Activated T-helper 1 cell treated with anti-CD3 and anti-CD28 coated beads, Interleukin-12 subunit alpha, Interleukin-12 subunit beta, Interleukin-2, Interleukin-4 antibody, amounts not matched to agents 30 ng/mL and 10 ng/mL and 1 ng/mL, durations not matched to agents 14 hours and 24 hours and 36 hours (primary cell): ENCODE results near the gene KRT2. TPM values are rescaled to one million over a fixed set of nuclear protein-coding genes. Genes with fewer than 3 reads are reported as not detected.

Experiments used
- DNase-seq: peaks from one replicate; pipeline ENCODE4 v3.0.0; 2021; ENCODE audit warnings: low spot score
- H3K27ac Mint-ChIP-seq: one replicate; pipeline ENCODE4 v1.8.0; 2021; ENCODE audit warnings: mild to moderate bottlenecking, mixed read lengths
- H3K27me3 Mint-ChIP-seq: one replicate; pipeline ENCODE4 v1.8.0; 2022; ENCODE audit warnings: mild to moderate bottlenecking, moderate library complexity, mixed read lengths; ENCODE audit not compliant: insufficient read depth
- H3K36me3 Mint-ChIP-seq: one replicate; pipeline ENCODE4 v1.8.0; 2021; ENCODE audit warnings: low read depth, mixed read lengths
- H3K4me1 Mint-ChIP-seq: one replicate; pipeline ENCODE4 v1.8.0; 2021; ENCODE audit warnings: low read depth, mixed read lengths
- H3K4me3 Mint-ChIP-seq: one replicate; pipeline ENCODE4 v1.8.0; 2021; ENCODE audit warnings: mild to moderate bottlenecking, moderate library complexity, mixed read lengths
- H3K9me3 Mint-ChIP-seq: one replicate; pipeline ENCODE4 v1.8.0; 2021; ENCODE audit warnings: mixed read lengths
- intact Hi-C: fragments of 100-400 bp; cut with micrococcal nuclease; formaldehyde crosslinking; loops from one replicate; pipeline ENCODE4 v1.15.1; 2024
- total RNA-seq: library from RNA; stranded (reverse); gene quantifications from 2 replicates; pipeline ENCODE4 v1.2.3, GENCODE V29; 2022

Gene KRT2
- total RNA-seq, 1 donor from 2014 or later = not detected

- Mint-ChIP-seq H3K4me1 (peaks cover 15% of the 10 kb centered on the region), H3K27me3 (peaks cover 4% of the 10 kb centered on the region), H3K4me3 (no peak overlapping the region), H3K27ac (no peak overlapping the region), H3K9me3 (no peaks in the 10 kb centered on the region), H3K36me3 (no peaks in the 10 kb centered on the region)
- DNase-seq = no peak
- intact Hi-C loops = no loop called here
These were observed 50.3 kb downstream of the KRT2 start for GRCh38 chr12:52601671-52602070.

- DNase-seq = no peak
- peaks cover 13% of the 10 kb centered on the region for H3K4me1 Mint-ChIP-seq
- no peak within 1 kb of the TSS for H3K27ac Mint-ChIP-seq
- H3K27me3 Mint-ChIP-seq = peaks cover 4% of the 10 kb centered on the region
- intact Hi-C loops = no loop called here
- H3K36me3 Mint-ChIP-seq = no peaks in the 10 kb centered on the region
- H3K4me3 Mint-ChIP-seq = no peak within 1 kb of the TSS
- no peaks in the 10 kb centered on the region for H3K9me3 Mint-ChIP-seq
These were observed 51.0 kb downstream of the KRT2 start, which contains the start of gene KRT72 for GRCh38 chr12:52600941-52601481. Gene KRT72 (minus strand): TSS chr12:52601463. CDS start chr12:52601452, 11 bp downstream.

- DNase-seq = no peak
- peaks cover 4% of the 10 kb centered on the region for H3K27me3 Mint-ChIP-seq
- H3K4me3 Mint-ChIP-seq = no peak overlapping the region
- peaks cover 7% of the 10 kb centered on the region for H3K4me1 Mint-ChIP-seq
- H3K27ac Mint-ChIP-seq = no peak overlapping the region
- H3K9me3 Mint-ChIP-seq = no peaks in the 10 kb centered on the region
- H3K36me3 Mint-ChIP-seq = no peaks in the 10 kb centered on the region
- intact Hi-C loops = no loop called here
These were observed 51.5 kb downstream of the KRT2 start for GRCh38 chr12:52600475-52600874.

- H3K4me3 Mint-ChIP-seq = no peak overlapping the region
- H3K36me3 Mint-ChIP-seq = no peaks in the 10 kb centered on the region
- peaks cover 4% of the 10 kb centered on the region for H3K27me3 Mint-ChIP-seq
- intact Hi-C loops = no loop called here
- no peak overlapping the region for H3K27ac Mint-ChIP-seq
- H3K9me3 Mint-ChIP-seq = no peaks in the 10 kb centered on the region
- peaks cover 3% of the 10 kb centered on the region for H3K4me1 Mint-ChIP-seq
- no peak for DNase-seq
These were observed 51.9 kb downstream of the KRT2 start for GRCh38 chr12:52600071-52600470.

GRCh38 chr12:52598966-52599365, 53.0 kb downstream of the KRT2 start:
- intact Hi-C loops = no loop called here
- Mint-ChIP-seq H3K4me3 (no peak overlapping the region), H3K4me1 (no peaks in the 10 kb centered on the region), H3K27me3 (peaks cover 7% of the 10 kb centered on the region), H3K36me3 (no peaks in the 10 kb centered on the region), H3K9me3 (no peaks in the 10 kb centered on the region), H3K27ac (no peak overlapping the region)
- DNase-seq = no peak

Other genes starting within 250 kb of the KRT2 start
- gene KRT82, start 245.9 kb downstream of the KRT2 start, total RNA-seq = not detected in 2 replicates
- gene KRT75, start 217.8 kb downstream of the KRT2 start, total RNA-seq = not detected in 2 replicates
- gene KRT6B, start 200.1 kb downstream of the KRT2 start, total RNA-seq = not detected in 2 replicates
- gene KRT6C, start 178.4 kb downstream of the KRT2 start, total RNA-seq = not detected in 2 replicates
- gene KRT6A, start 159.0 kb downstream of the KRT2 start, total RNA-seq = not detected in 2 replicates
- gene KRT5, start 131.8 kb downstream of the KRT2 start, total RNA-seq = not detected in 2 replicates
- gene KRT71, start 99.1 kb downstream of the KRT2 start, total RNA-seq = not detected in 2 replicates
- not detected in 2 replicates for gene KRT74, start 78.4 kb downstream of the KRT2 start, total RNA-seq
- not detected in 2 replicates for gene KRT72, start 50.7 kb downstream of the KRT2 start, total RNA-seq
- gene KRT73, start 33.7 kb downstream of the KRT2 start, total RNA-seq = not detected in 2 replicates
- gene KRT1, start 28.2 kb upstream of the KRT2 start, total RNA-seq = not detected in 2 replicates
- not detected in 2 replicates for gene KRT77, start 51.3 kb upstream of the KRT2 start, total RNA-seq
- gene KRT76, start 125.1 kb upstream of the KRT2 start, total RNA-seq = not detected in 2 replicates
- gene KRT3, start 143.9 kb upstream of the KRT2 start, total RNA-seq = 0.08 TPM in 1 of 2 replicates, not detected in the other
- not detected in 2 replicates for gene KRT4, start 161.9 kb upstream of the KRT2 start, total RNA-seq
- not detected in 2 replicates for gene KRT79, start 182.1 kb upstream of the KRT2 start, total RNA-seq
- gene KRT78, start 196.8 kb upstream of the KRT2 start, total RNA-seq = not detected in 2 replicates